MM.1S (cell line): ENCODE results near the gene SPPL3.

Experiments used
- DNase-seq: peaks from one replicate; pipeline ENCODE4 v3.0.0-alpha.2; 2015
- H2AFZ ChIP-seq: fragments of 300-600 bp; sonication (generic); 2 replicates; pipeline ENCODE4 v1.6.0; 2016; ENCODE audit warnings: antibody characterized with exemption, low read length
- H3F3A ChIP-seq: fragments of 300-600 bp; sonication (generic); 2 replicates; pipeline ENCODE4 v1.6.1; 2016; ENCODE audit warnings: mild to moderate bottlenecking, antibody characterized with exemption, low read length, moderate library complexity, mixed read lengths; ENCODE audit not compliant: insufficient read depth
- H3K27ac ChIP-seq: fragments of 300-600 bp; sonication (generic); 2 replicates; pipeline ENCODE4 v1.5.1; 2016; ENCODE audit warnings: mild to moderate bottlenecking, low read length
- H3K27me3 ChIP-seq: fragments of 300-600 bp; sonication (generic); replicated peaks from 2 replicates; pipeline ENCODE4 v1.6.0; 2016; ENCODE audit warnings: low read length; ENCODE audit not compliant: insufficient read depth
- H3K36me3 ChIP-seq: fragments of 300-600 bp; sonication (generic); replicated peaks from 2 replicates; pipeline ENCODE4 v1.6.1; 2016; ENCODE audit warnings: mild to moderate bottlenecking, low read length, mixed read lengths; ENCODE audit not compliant: insufficient read depth
- H3K4me1 ChIP-seq: fragments of 300-600 bp; sonication (generic); 2 replicates; pipeline ENCODE4 v1.6.1; 2016; ENCODE audit warnings: low read length, mixed read lengths
- H3K4me2 ChIP-seq: fragments of 300-600 bp; sonication (generic); 2 replicates; pipeline ENCODE4 v1.6.0; 2016; ENCODE audit warnings: low read depth, low read length
- H3K4me3 ChIP-seq: fragments of 300-600 bp; sonication (generic); 2 replicates; pipeline ENCODE4 v1.5.1; 2016; ENCODE audit warnings: low read length, mixed read lengths
- H3K79me2 ChIP-seq: fragments of 300-600 bp; sonication (generic); 2 replicates; pipeline ENCODE4 v1.6.1; 2016; ENCODE audit warnings: mixed run types, low read length, mixed read lengths
- H3K9ac ChIP-seq: fragments of 300-600 bp; sonication (generic); 2 replicates; pipeline ENCODE4 v1.6.1; 2016; ENCODE audit warnings: low read length, mixed read lengths
- H3K9me2 ChIP-seq: fragments of 300-600 bp; sonication (generic); replicated peaks from 2 replicates; pipeline ENCODE4 v1.6.1; 2016; ENCODE audit warnings: mild to moderate bottlenecking, low read length, mixed read lengths; ENCODE audit not compliant: insufficient read depth
- H3K9me3 ChIP-seq: fragments of 300-600 bp; sonication (generic); replicated peaks from 2 replicates; pipeline ENCODE4 v1.6.1; 2016; ENCODE audit warnings: mild to moderate bottlenecking, low read length, mixed read lengths; ENCODE audit not compliant: insufficient read depth
- H4K20me1 ChIP-seq: fragments of 300-600 bp; sonication (generic); 2 replicates; pipeline ENCODE4 v1.6.1; 2016; ENCODE audit warnings: mild to moderate bottlenecking, low read length, moderate library complexity, mixed read lengths; ENCODE audit not compliant: insufficient read depth
- CTCF ChIP-seq: fragments of 300-600 bp; sonication (generic); IDR thresholded peaks from 2 replicates; pipeline ENCODE4 v1.5.1; 2016; ENCODE audit warnings: antibody characterized with exemption, low read length, mixed read lengths
- EZH2 ChIP-seq: fragments of 300-600 bp; sonication (generic); optimal IDR thresholded peaks from 2 replicates; pipeline ENCODE3; 2017; ENCODE audit warnings: low read depth, mild to moderate bottlenecking, antibody characterized with exemption, low read length, mixed read lengths
- EZH2phosphoT487 ChIP-seq: fragments of 300-600 bp; sonication (generic); IDR thresholded peaks from 2 replicates; pipeline ENCODE4 v1.6.1; 2018; ENCODE audit warnings: antibody characterized with exemption, low read length

SPPL3 gene

DNA sequence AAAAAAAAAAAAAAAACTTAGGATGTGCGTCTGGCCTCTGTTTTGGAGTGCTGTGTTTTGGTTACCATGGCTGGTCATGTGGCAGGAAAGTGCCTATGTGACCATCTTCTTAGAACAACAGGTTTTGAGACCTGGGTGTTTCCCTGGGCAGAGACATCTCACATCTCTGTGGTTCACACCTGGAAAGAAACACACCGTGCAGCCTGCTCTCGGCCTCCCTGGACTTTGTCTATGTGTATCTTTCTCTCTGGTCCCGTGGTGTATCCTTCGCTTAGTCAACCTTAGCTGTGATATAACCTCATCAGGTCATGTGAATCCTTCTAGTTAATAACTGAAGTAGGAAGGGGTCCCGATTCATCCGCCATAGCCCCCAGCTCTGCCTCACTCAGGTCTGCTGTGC, 155.9 kb downstream of the SPPL3 start:
- H3K27ac ChIP-seq, result no peak overlapping the region
- no peaks in the 10 kb centered on the region for H3K27me3 ChIP-seq
- H4K20me1 ChIP-seq, result no peaks in the 10 kb centered on the region
- H3K4me1 ChIP-seq, result no peaks in the 10 kb centered on the region
- H3K9ac ChIP-seq, result no peak overlapping the region
- no peaks in the 10 kb centered on the region for H3K36me3 ChIP-seq
- no peaks in the 10 kb centered on the region for H3K9me2 ChIP-seq
- DNase-seq, result no peak
- no peak overlapping the region for H3K4me2 ChIP-seq
- no peak overlapping the region for H3K4me3 ChIP-seq
- H3F3A ChIP-seq, result no peaks in the 10 kb centered on the region
- no peaks in the 10 kb centered on the region for H3K79me2 ChIP-seq
- H2AFZ ChIP-seq, result no peak overlapping the region
- H3K9me3 ChIP-seq, result no peaks in the 10 kb centered on the region
- no peak for TF ChIP-seq CTCF
- TF ChIP-seq EZH2, result no peak
- no peak for TF ChIP-seq EZH2phosphoT487

DNA sequence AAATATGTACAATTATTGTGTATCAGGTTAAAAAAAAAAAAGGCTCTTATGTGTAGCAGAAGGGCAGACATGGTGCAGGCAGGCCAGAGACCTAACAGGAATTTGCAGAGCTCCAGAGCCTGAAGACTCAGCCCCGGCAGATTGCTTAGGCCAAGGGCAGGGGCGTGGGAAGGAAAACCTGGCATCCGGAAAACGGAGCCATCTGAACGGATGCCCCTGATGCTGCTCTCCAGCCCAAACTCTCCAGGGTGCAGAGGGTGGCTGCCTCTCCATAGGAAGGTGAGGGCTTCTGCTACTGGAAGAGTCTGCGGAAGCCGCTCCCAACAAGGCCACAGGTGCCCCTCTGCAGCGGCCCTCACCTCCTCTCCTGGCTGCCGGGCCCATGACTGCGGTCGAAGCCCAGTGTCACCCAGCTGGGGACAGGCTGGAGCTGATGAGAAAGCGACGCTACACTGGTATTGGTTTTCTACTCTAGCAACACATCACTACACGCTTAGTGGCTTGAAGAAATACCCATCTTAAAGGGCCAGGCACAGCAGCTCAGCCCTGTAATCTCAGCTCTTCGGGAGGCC, 159.2 kb downstream of the SPPL3 start:
- H3K9me2 ChIP-seq, result no peaks in the 10 kb centered on the region
- H3K27me3 ChIP-seq, result no peaks in the 10 kb centered on the region
- H3K79me2 ChIP-seq, result no peaks in the 10 kb centered on the region
- H3K9me3 ChIP-seq, result no peaks in the 10 kb centered on the region
- no peaks in the 10 kb centered on the region for H3F3A ChIP-seq
- H3K4me3 ChIP-seq, result no peak overlapping the region
- H4K20me1 ChIP-seq, result no peaks in the 10 kb centered on the region
- H2AFZ ChIP-seq, result no peak overlapping the region
- DNase-seq, result no peak
- H3K36me3 ChIP-seq, result no peaks in the 10 kb centered on the region
- no peak overlapping the region for H3K4me2 ChIP-seq
- TF ChIP-seq EZH2phosphoT487 (no peak), EZH2 (no peak), CTCF (no peak)
- H3K27ac ChIP-seq, result no peak overlapping the region
- H3K4me1 ChIP-seq, result no peaks in the 10 kb centered on the region
- no peak overlapping the region for H3K9ac ChIP-seq

- no peak overlapping the region for H3K9ac ChIP-seq
- H3K27me3 ChIP-seq, result no peaks in the 10 kb centered on the region
- no peaks in the 10 kb centered on the region for H4K20me1 ChIP-seq
- no peak overlapping the region for H3K27ac ChIP-seq
- no peak for DNase-seq
- H3F3A ChIP-seq, result no peaks in the 10 kb centered on the region
- H3K79me2 ChIP-seq, result no peaks in the 10 kb centered on the region
- TF ChIP-seq EZH2 (no peak), CTCF (no peak), EZH2phosphoT487 (no peak)
- H3K9me2 ChIP-seq, result no peaks in the 10 kb centered on the region
- H3K4me1 ChIP-seq, result no peaks in the 10 kb centered on the region
- H3K36me3 ChIP-seq, result no peaks in the 10 kb centered on the region
- no peak overlapping the region for H3K4me2 ChIP-seq
- no peak overlapping the region for H3K4me3 ChIP-seq
- H3K9me3 ChIP-seq, result no peaks in the 10 kb centered on the region
- no peak overlapping the region for H2AFZ ChIP-seq
Observed at GRCh38 chr12:120741476-120742421, 162.4 kb downstream of the SPPL3 start.
